GM12878 (cell line): ENCODE measurements around the gene CTSE. TPM values are rescaled to one million over a fixed set of nuclear protein-coding genes. Genes with fewer than 3 reads are reported as not detected.
"Not testable (repeated sequence)": the region's sequence is repeated elsewhere in the genome, so short reads cannot be mapped to it uniquely, and the experiment has no call there.

ENCODE experiments used
- ATAC-seq: fragments of 200-7000 bp; cut with Tn5 transposase; 3 replicates; pipeline ENCODE4 v1.9.1; 2020; ENCODE audit warnings: mild to moderate bottlenecking, moderate library complexity
- BruUV-seq: library from RNA; stranded (reverse); fragments of 400-500 nt; replicated peaks from 2 replicates; lab custom pipeline; 2021; lab: Mats Ljungman, UMichigan
- CTCF ChIA-PET: fragments of 300-600 bp; sonication (Branson Sonifier 250); formaldehyde crosslinking; extraction: SDS; loops from one replicate; lab custom pipeline; 2021; ENCODE audit warnings: inconsistent platforms; lab: Yijun Ruan, JAX
- POLR2A ChIA-PET: fragments of 350-600 bp; formaldehyde crosslinking; extraction: SDS; loops from one replicate; lab custom pipeline; 2021; ENCODE audit warnings: inconsistent platforms; lab: Charles Lee
- RAD21 ChIA-PET: fragments of 300-600 bp; sonication (Branson Sonifier 250); formaldehyde crosslinking; loops from one replicate; lab custom pipeline; 2023; ENCODE audit warnings: antibody characterized with exemption; ENCODE audit not compliant: unreplicated experiment; lab: Charles Lee
- SMC1A ChIA-PET: fragments of 300-600 bp; sonication (Branson Sonifier 250); formaldehyde crosslinking; loops from one replicate; lab custom pipeline; 2023; ENCODE audit not compliant: unreplicated experiment, uncharacterized antibody; lab: Charles Lee
- DNase-seq: peaks from one replicate; pipeline ENCODE4 v3.0.0-alpha.2; 2011; ENCODE audit warnings: low read depth, low spot score
- FAIRE-seq: peaks from 3 replicates; lab custom pipeline; 2011; peaks lifted over from hg19 to GRCh38; lab: Jason Lieb, UNC
- H2AFZ ChIP-seq: 2 replicates; pipeline ENCODE4 v1.6.0; 2011; ENCODE audit warnings: low read depth, low read length, control low read depth; ENCODE audit not compliant: control insufficient read depth
- H3K27ac ChIP-seq: 2 replicates; pipeline ENCODE4 v1.5.1; 2011; ENCODE audit warnings: control low read depth; ENCODE audit not compliant: control insufficient read depth, insufficient read depth
- H3K27me3 ChIP-seq, 2 experiments: replicated peaks in 1 of 2; 2 replicates each; pipeline versions ENCODE4 v1.6.0 to v1.6.1; 2011; ENCODE audit warnings: low read length in 1 of 2; ENCODE audit not compliant: control insufficient read depth in 2 of 2, insufficient read depth in 2 of 2
- H3K36me3 ChIP-seq, 2 experiments: 2 replicates each; pipeline ENCODE4 v1.5.1; 2011; ENCODE audit warnings: low read length in 1 of 2; ENCODE audit not compliant: control insufficient read depth in 2 of 2, insufficient read depth in 2 of 2
- H3K4me1 ChIP-seq: 2 replicates; pipeline ENCODE4 v1.6.1; 2011; ENCODE audit warnings: mild to moderate bottlenecking, low read length, moderate library complexity, mixed read lengths; ENCODE audit not compliant: control insufficient read depth, insufficient read depth
- H3K4me2 ChIP-seq: 2 replicates; pipeline ENCODE4 v1.6.0; 2011; ENCODE audit warnings: control low read depth; ENCODE audit not compliant: control insufficient read depth, insufficient read depth
- H3K4me3 ChIP-seq: fragments of 200-600 bp; sonication (generic); 2 replicates; pipeline ENCODE4 v1.5.1; 2016
- H3K79me2 ChIP-seq: 2 replicates; pipeline ENCODE4 v1.6.0; 2011; ENCODE audit warnings: low read length; ENCODE audit not compliant: control insufficient read depth, insufficient read depth
- H3K9ac ChIP-seq: 2 replicates; pipeline ENCODE4 v1.8.0; 2011; ENCODE audit warnings: low read length, control low read depth, mixed read lengths; ENCODE audit not compliant: control insufficient read depth, insufficient read depth
- H3K9me3 ChIP-seq: replicated peaks from 3 replicates; pipeline ENCODE4 v1.5.1; 2011; ENCODE audit warnings: mild to moderate bottlenecking, low read length; ENCODE audit not compliant: control insufficient read depth, insufficient read depth
- H4K20me1 ChIP-seq: 2 replicates; pipeline ENCODE4 v1.6.0; 2011; ENCODE audit not compliant: control insufficient read depth, insufficient read depth
- WGBS: methylation state at CpG from one replicate; pipeline ENCODE4 v1.1.6; 2016; ENCODE audit warnings: low lambda C conversion rate; ENCODE audit not compliant: insufficient replicate concordance, insufficient coverage; ENCODE audit errors: missing lambda C conversion rate; 5-methylcytosine and 5-hydroxymethylcytosine counted together
- in situ Hi-C: fragments of 300-500 bp; cut with MboI; formaldehyde crosslinking; loops from 9 replicates; pipeline ENCODE4 v1.14.3; 2018; ENCODE audit warnings: mixed read lengths
- intact Hi-C: fragments of 100-400 bp; cut with micrococcal nuclease; formaldehyde crosslinking; loops from one replicate; pipeline ENCODE4 v1.14.2; 2022; ENCODE audit not compliant: unreplicated experiment
- polyA plus RNA-seq, 11 experiments: library from polyadenylated mRNA; depleted of rRNA in 4 of 11; unstranded in 6 of 11; stranded (reverse) in 5 of 11; fragments of >200 nt; fragmentation: Nextera tagmentation in 4 of 11; fragmentation: Illumina TruSeq in 1 of 11; extraction: Ambion mirVana in 4 of 11; extraction: Trizol in 1 of 11; gene quantifications; 1 replicate in 1 of 11; 2 replicates in 10 of 11; pipeline versions ENCODE4 v1.2.1 to v1.2.3, GENCODE V29; 2011 to 2016; ENCODE audit warnings: inconsistent platforms in 2 of 11, missing spikeins in 2 of 11, low read depth in 1 of 11
- total RNA-seq, 4 experiments: library from RNA; depleted of rRNA in 3 of 4; stranded (reverse); fragments of >200 nt in 3 of 4; fragmentation: Illumina TruSeq in 1 of 4; extraction: Trizol in 1 of 4; gene quantifications; 2 replicates each; pipeline versions ENCODE4 v1.2.1 to v1.2.3, GENCODE V29; 2013 to 2021
- TF ChIP-seq, protein P1 (sequence below): fragments of 450-650 bp; IDR thresholded peaks from 2 replicates; pipeline ENCODE4 v1.6.1; 2016; ENCODE audit warnings: mild to moderate bottlenecking
- TF ChIP-seq, protein P2 (sequence below): fragments of 450-650 bp; IDR thresholded peaks from 2 replicates; pipeline ENCODE4 v1.6.1; 2016; ENCODE audit warnings: mild to moderate bottlenecking, moderate library complexity, borderline replicate concordance

Gene CTSE
- total and polyA plus RNA-seq, 10 of the 15 experiments (the other 5 are each of a cell fraction or from before 2014, with no cell fraction given) = 0.26 TPM; not detected in 9

DNA sequence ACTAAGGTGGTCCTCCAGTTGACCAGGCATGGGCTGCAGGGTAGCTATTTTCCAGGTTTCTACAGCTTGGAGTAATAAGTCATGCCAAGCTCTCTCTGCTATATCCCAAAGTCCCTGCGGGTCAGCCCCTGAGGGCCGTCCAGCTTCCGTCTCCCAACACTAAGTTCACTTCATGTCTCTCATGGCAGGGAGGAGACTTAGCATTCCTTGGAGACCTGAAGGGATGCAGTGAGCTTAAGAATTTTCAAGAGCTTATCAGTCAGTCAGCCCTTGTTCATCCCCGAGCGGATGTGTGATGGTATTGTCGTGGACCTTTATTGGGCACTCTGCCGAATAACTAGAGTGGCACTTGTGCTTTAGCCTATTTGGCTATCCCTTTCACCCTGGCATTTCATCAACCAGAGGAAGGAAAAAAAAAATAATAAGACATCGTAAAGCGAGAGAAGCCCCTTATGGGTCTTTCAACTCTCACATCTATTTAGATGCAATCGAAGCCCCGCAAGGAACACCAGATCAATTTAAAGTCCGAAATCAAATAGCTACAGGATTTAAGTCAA lies 31.5 kb upstream of the CTSE start:
- 90% methylated on average over 12 of the region's 12 CpGs for WGBS
- H3K4me2 ChIP-seq = peak overlapping the region; percentile 68

More for the DNA sequence above, 31.5 kb upstream of the CTSE start:
- H3K79me2 ChIP-seq = peaks cover 60% of the 10 kb centered on the region
- TF ChIP-seq, protein P1, sequence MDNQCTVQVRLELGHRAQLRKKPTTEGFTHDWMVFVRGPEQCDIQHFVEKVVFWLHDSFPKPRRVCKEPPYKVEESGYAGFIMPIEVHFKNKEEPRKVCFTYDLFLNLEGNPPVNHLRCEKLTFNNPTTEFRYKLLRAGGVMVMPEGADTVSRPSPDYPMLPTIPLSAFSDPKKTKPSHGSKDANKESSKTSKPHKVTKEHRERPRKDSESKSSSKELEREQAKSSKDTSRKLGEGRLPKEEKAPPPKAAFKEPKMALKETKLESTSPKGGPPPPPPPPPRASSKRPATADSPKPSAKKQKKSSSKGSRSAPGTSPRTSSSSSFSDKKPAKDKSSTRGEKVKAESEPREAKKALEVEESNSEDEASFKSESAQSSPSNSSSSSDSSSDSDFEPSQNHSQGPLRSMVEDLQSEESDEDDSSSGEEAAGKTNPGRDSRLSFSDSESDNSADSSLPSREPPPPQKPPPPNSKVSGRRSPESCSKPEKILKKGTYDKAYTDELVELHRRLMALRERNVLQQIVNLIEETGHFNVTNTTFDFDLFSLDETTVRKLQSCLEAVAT = peak; percentile 99
- TF ChIP-seq, protein P2, sequence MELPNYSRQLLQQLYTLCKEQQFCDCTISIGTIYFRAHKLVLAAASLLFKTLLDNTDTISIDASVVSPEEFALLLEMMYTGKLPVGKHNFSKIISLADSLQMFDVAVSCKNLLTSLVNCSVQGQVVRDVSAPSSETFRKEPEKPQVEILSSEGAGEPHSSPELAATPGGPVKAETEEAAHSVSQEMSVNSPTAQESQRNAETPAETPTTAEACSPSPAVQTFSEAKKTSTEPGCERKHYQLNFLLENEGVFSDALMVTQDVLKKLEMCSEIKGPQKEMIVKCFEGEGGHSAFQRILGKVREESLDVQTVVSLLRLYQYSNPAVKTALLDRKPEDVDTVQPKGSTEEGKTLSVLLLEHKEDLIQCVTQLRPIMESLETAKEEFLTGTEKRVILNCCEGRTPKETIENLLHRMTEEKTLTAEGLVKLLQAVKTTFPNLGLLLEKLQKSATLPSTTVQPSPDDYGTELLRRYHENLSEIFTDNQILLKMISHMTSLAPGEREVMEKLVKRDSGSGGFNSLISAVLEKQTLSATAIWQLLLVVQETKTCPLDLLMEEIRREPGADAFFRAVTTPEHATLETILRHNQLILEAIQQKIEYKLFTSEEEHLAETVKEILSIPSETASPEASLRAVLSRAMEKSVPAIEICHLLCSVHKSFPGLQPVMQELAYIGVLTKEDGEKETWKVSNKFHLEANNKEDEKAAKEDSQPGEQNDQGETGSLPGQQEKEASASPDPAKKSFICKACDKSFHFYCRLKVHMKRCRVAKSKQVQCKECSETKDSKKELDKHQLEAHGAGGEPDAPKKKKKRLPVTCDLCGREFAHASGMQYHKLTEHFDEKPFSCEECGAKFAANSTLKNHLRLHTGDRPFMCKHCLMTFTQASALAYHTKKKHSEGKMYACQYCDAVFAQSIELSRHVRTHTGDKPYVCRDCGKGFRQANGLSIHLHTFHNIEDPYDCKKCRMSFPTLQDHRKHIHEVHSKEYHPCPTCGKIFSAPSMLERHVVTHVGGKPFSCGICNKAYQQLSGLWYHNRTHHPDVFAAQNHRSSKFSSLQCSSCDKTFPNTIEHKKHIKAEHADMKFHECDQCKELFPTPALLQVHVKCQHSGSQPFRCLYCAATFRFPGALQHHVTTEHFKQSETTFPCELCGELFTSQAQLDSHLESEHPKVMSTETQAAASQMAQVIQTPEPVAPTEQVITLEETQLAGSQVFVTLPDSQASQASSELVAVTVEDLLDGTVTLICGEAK = peak; percentile 46
- RAD21 ChIA-PET = interaction anchor here (1.2 to 3.1 kb wide), 7 partner anchors 9 to 69 kb away, joined by 3 to 19 read pairs (median 8); no protein-coding TSS in a partner anchor
- BruUV-seq, H3K9me3 ChIP-seq, H3K9ac ChIP-seq, H2AFZ ChIP-seq, H4K20me1 ChIP-seq, DNase-seq, ATAC-seq, H3K27me3 ChIP-seq, FAIRE-seq: not testable (repeated sequence)
- SMC1A ChIA-PET = interaction anchor here (0.7 to 7.1 kb wide), 15 partner anchors 9 to 352 kb away, joined by 3 to 63 read pairs (median 4); no protein-coding TSS in a partner anchor
- in situ Hi-C loops = loop anchor here (10.0 kb wide), 1 partner anchor 730 kb away; no protein-coding TSS in a partner anchor
- peak overlapping the region; percentile 34; the same call in 1 of the 2 replicates for H3K27ac ChIP-seq
- intact Hi-C loops = loop anchor here (5.0 to 10.0 kb wide), 3 partner anchors 420 to 1540 kb away; partner anchors contain the start of genes ELK4 and MDM4
- peaks cover 5 to 19% of the 10 kb centered on the region in 2 experiments for H3K36me3 ChIP-seq
- CTCF ChIA-PET = interaction anchor here (0.7 to 6.1 kb wide), 14 partner anchors 11 to 526 kb away, joined by 3 to 72 read pairs (median 4); no protein-coding TSS in a partner anchor
- H3K4me3 ChIP-seq = peak overlapping the region; percentile 61
- POLR2A ChIA-PET = interaction anchor here (1.0 to 1.4 kb wide), 2 partner anchors 12 to 18 kb away, joined by 3 read pairs; no protein-coding TSS in a partner anchor
- H3K4me1 ChIP-seq = peaks cover 32% of the 10 kb centered on the region
